Keratinocyte (primary cell): ENCODE results near the gene DENND5A. TPM values are rescaled to one million over a fixed set of nuclear protein-coding genes. Genes with fewer than 3 reads are reported as not detected.
"Not testable (repeated sequence)": the region's sequence is repeated elsewhere in the genome, so short reads cannot be mapped to it uniquely, and the experiment has no call there.

ENCODE experiments used
- DNase-seq: peaks from one replicate; pipeline ENCODE4 v3.0.0-alpha.2; 2011; ENCODE audit warnings: low read depth, missing footprints, low spot score
- FAIRE-seq: peaks from 2 replicates; lab custom pipeline; 2011; peaks lifted over from hg19 to GRCh38; lab: Jason Lieb, UNC
- H2AFZ ChIP-seq: 2 replicates; pipeline ENCODE4 v1.6.0; 2012; ENCODE audit warnings: low read length, control low read depth, inconsistent platforms; ENCODE audit not compliant: control insufficient read depth
- H3K27ac ChIP-seq: 2 replicates; pipeline ENCODE4 v1.5.1; 2011; ENCODE audit warnings: low read length; ENCODE audit not compliant: control insufficient read depth, insufficient read depth
- H3K27me3 ChIP-seq: 3 replicates; pipeline ENCODE4 v1.6.0; 2011; ENCODE audit warnings: low read length; ENCODE audit not compliant: control insufficient read depth, insufficient read depth; ENCODE audit errors: extremely low read depth
- H3K36me3 ChIP-seq, 2 experiments: 2 replicates in 1 of 2; 3 replicates in 1 of 2; pipeline ENCODE4 v1.5.1; 2011; ENCODE audit warnings: low read length in 2 of 2, mild to moderate bottlenecking in 1 of 2; ENCODE audit not compliant: control insufficient read depth in 2 of 2, insufficient read depth in 2 of 2; ENCODE audit errors: extremely low read depth in 1 of 2
- H3K4me1 ChIP-seq: 3 replicates; pipeline ENCODE4 v1.5.1; 2011; ENCODE audit warnings: low read length; ENCODE audit not compliant: control insufficient read depth, insufficient read depth; ENCODE audit errors: extremely low read depth
- H3K4me2 ChIP-seq: 3 replicates; pipeline ENCODE4 v1.6.0; 2011; ENCODE audit warnings: low read depth, low read length; ENCODE audit not compliant: control insufficient read depth, insufficient read depth; ENCODE audit errors: extremely low read depth
- H3K4me3 ChIP-seq, 3 experiments: fragments of 200-600 bp in 1 of 3; sonication (generic) in 1 of 3; 2 replicates in 2 of 3; 3 replicates in 1 of 3; pipeline ENCODE4 v1.5.1; 2011 to 2016; ENCODE audit warnings: low read length in 3 of 3, mild to moderate bottlenecking in 3 of 3, control low read depth in 2 of 3, inconsistent platforms in 1 of 3, low read depth in 1 of 3, mixed read lengths in 1 of 3, mixed run types in 1 of 3, moderate library complexity in 1 of 3; ENCODE audit not compliant: control insufficient read depth in 2 of 3, insufficient read depth in 2 of 3; ENCODE audit errors: extremely low read depth in 1 of 3
- H3K79me2 ChIP-seq: 2 replicates; pipeline ENCODE4 v1.6.0; 2012; ENCODE audit warnings: low read length; ENCODE audit not compliant: control insufficient read depth, insufficient read depth
- H3K9ac ChIP-seq: 3 replicates; pipeline ENCODE4 v1.6.0; 2011; ENCODE audit warnings: low read length; ENCODE audit not compliant: control insufficient read depth, insufficient read depth; ENCODE audit errors: extremely low read depth
- H3K9me1 ChIP-seq: 3 replicates; pipeline ENCODE4 v1.6.0; 2011; ENCODE audit warnings: low read length; ENCODE audit not compliant: control insufficient read depth, insufficient read depth; ENCODE audit errors: extremely low read depth
- H3K9me3 ChIP-seq: 2 replicates; pipeline ENCODE4 v1.5.1; 2012; ENCODE audit warnings: low read depth, low read length; ENCODE audit not compliant: control insufficient read depth
- H4K20me1 ChIP-seq: 3 replicates; pipeline ENCODE4 v1.6.0; 2011; ENCODE audit warnings: low read length; ENCODE audit not compliant: control insufficient read depth, insufficient read depth; ENCODE audit errors: extremely low read depth
- CTCF ChIP-seq, 3 experiments: IDR thresholded peaks in 1 of 3; conservative IDR thresholded peaks in 1 of 3; optimal IDR thresholded peaks in 1 of 3; 2 replicates in 2 of 3; 3 replicates in 1 of 3; pipeline versions ENCODE3 to v1.5.1; 2011; ENCODE audit warnings: low read length in 3 of 3, mild to moderate bottlenecking in 3 of 3, moderate library complexity in 2 of 3, control low read depth in 1 of 3, inconsistent platforms in 1 of 3; ENCODE audit not compliant: insufficient read depth in 2 of 3; ENCODE audit errors: extremely low read depth in 1 of 3
- EZH2 ChIP-seq: IDR thresholded peaks from one replicate; pipeline ENCODE4 v1.6.1; 2012; ENCODE audit warnings: inconsistent platforms, mild to moderate bottlenecking, low read length, moderate library complexity
- dilution Hi-C: fragments of 300-500 bp; cut with MboI; formaldehyde crosslinking; loops from one replicate; pipeline ENCODE4 v1.7.0; 2020; ENCODE audit warnings: low sequenced_read_pairs; ENCODE audit not compliant: extremely low pct_ligation_motif_present
- polyA plus RNA-seq, 5 experiments: library from polyadenylated mRNA; depleted of rRNA in 3 of 5; stranded (reverse) in 3 of 5; stranded (forward) in 1 of 5; unstranded in 1 of 5; fragments of >200 nt; gene quantifications; 1 replicate in 1 of 5; 2 replicates in 3 of 5; 3 replicates in 1 of 5; pipeline versions ENCODE4 v1.2.1 to v1.2.3, GENCODE V29; 2011 to 2012; ENCODE audit warnings: missing spikeins in 2 of 5, low read depth in 1 of 5, low replicate concordance in 1 of 5

DENND5A gene
- polyA plus RNA-seq, 1 donor (not counting 4 experiments of a cell fraction or from before 2014, with no cell fraction given) = 49.1 TPM

- H3K27ac ChIP-seq, H3K4me3 ChIP-seq, H3K4me1 ChIP-seq, H3K36me3 ChIP-seq, DNase-seq, H3K9me3 ChIP-seq, FAIRE-seq, H2AFZ ChIP-seq, H3K9ac ChIP-seq, H3K79me2 ChIP-seq, H3K27me3 ChIP-seq, dilution Hi-C loops, H3K4me2 ChIP-seq, H3K9me1 ChIP-seq, H4K20me1 ChIP-seq: not testable (repeated sequence)
These were observed 167.8 kb downstream of the DENND5A start for GRCh38 chr11:9097186-9097943.

- no peak overlapping the region for H2AFZ ChIP-seq
- no peaks in the 10 kb centered on the region for H3K9me3 ChIP-seq
- no peaks in the 10 kb centered on the region for H3K79me2 ChIP-seq
- DNase-seq = no peak
- H3K4me3 ChIP-seq = no peak overlapping the region
- H3K4me1 ChIP-seq = no peaks in the 10 kb centered on the region
- dilution Hi-C loops = no loop called here
- FAIRE-seq = no peak
- no peaks in the 10 kb centered on the region for H3K9me1 ChIP-seq
- H3K9ac ChIP-seq = no peak overlapping the region
- H3K4me2 ChIP-seq = no peak overlapping the region
- no peaks in the 10 kb centered on the region for H3K36me3 ChIP-seq
- H3K27ac ChIP-seq = no peak overlapping the region
- no peaks in the 10 kb centered on the region for H4K20me1 ChIP-seq
- TF ChIP-seq EZH2 (no peak), CTCF (optimal IDR thresholded peaks at IDR 0.05 in 1 of 3, IDR thresholded peaks at IDR 0.05 in 1 of 3, conservative IDR thresholded peaks at IDR 0.05 in 1 of 3; ENCODE audit: extremely low read depth in 1 of 3, insufficient read depth in 2 of 3, low read length in 3 of 3) (no peak)
- peaks cover 7% of the 10 kb centered on the region for H3K27me3 ChIP-seq
These were observed 168.7 kb downstream of the DENND5A start for GRCh38 chr11:9096427-9096826.

DNA sequence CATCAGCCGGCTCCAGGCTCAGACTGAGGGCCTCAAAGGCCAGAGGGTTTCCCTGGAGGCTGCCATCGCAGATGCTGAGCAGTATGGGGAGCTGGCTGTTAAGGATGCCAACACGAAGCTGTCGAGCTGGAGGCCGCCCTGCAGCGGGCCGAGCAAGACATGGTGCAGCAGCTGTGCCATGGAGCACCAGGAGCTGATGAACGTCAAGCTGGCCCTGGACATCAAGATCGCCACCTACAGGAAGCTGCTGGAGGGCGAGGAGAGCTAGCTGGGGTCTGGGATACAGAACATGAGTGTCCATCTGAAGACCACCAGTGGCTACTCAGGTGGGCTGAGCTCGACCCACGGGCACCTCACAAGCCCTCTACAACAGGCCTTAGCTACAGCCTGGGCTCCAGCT, 169.7 kb downstream of the DENND5A start:
- Histone ChIP-seq H3K9me1 (no peaks in the 10 kb centered on the region), H3K9me3 (no peaks in the 10 kb centered on the region), H3K4me3 (no peak overlapping the region), H3K79me2 (no peaks in the 10 kb centered on the region), H2AFZ (no peak overlapping the region), H4K20me1 (no peaks in the 10 kb centered on the region), H3K27me3 (peaks cover 15% of the 10 kb centered on the region), H3K4me2 (no peak overlapping the region), H3K36me3 (no peaks in the 10 kb centered on the region), H3K4me1 (no peaks in the 10 kb centered on the region), H3K9ac (no peak overlapping the region), H3K27ac (no peak overlapping the region)
- no peak for TF ChIP-seq EZH2
- TF ChIP-seq CTCF (optimal IDR thresholded peaks at IDR 0.05 in 1 of 3, IDR thresholded peaks at IDR 0.05 in 1 of 3, conservative IDR thresholded peaks at IDR 0.05 in 1 of 3; ENCODE audit: extremely low read depth in 1 of 3, insufficient read depth in 2 of 3, low read length in 3 of 3) = peak in 2 of 3 experiments; percentile 9 to 32
- dilution Hi-C loops = no loop called here
- FAIRE-seq (no peak), DNase-seq (no peak)
